AG08396 (cell line): ENCODE measurements around the gene ZMYM1.
"Not testable (repeated sequence)": the region's sequence is repeated elsewhere in the genome, so short reads cannot be mapped to it uniquely, and the experiment has no call there.

Experiments
- DNase-seq: peaks from one replicate; pipeline ENCODE4 v3.0.0; 2012; ENCODE audit warnings: low spot score, mixed read lengths

Gene ZMYM1

DNA sequence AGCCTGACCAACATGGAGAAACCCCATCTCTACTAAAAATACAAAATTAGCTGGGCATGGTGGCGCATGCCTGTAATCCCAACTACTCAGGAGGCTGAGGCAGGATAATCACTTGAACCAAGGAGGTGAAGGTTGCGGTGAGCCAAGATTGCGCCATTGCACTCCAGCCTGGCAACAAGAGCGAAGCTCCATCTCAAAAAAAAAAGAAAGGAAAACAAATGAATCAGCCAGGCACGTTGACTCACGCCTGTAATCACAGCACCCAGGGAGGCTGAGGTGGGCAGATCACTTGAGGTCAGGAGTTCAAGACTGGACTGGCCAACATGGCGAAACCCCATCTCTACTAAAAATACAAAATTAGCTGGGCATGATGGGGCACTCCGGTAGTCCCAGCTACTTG lies 2.8 kb upstream of the ZMYM1 start:
- not testable (repeated sequence) for DNase-seq

DNA sequence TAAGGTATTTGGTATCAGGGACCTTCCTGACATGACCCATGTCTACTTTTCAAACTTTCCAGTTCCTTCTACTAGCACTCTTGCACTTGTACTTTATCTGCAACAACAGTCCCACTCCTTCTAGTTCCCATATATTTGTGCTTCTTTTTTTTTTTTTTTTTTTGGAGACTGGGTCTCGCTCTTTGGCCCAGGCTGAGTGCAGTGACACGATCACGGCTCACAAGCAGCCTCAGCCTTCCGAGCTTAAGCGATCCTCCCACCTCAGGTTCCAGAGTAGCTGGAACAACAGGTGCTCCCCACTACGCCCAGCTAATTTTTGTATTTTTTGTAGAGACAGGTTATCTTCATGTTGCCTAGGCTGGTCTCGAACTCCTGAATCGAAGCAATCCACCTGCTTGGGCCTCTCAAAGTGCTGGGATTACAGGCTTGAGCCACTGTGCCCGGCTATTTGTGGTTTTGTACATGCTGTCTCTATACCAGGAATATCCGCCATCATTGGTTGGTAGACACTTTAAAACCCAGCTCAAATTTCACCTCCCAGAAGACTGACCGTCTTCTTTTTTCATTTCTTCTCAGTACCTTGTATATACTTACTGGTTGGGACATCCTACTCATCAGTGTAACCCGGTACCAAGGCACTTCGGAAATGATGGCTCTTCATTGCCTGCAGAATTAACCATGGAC lies 1.1 kb downstream of the ZMYM1 start:
- no peak for DNase-seq

DNA sequence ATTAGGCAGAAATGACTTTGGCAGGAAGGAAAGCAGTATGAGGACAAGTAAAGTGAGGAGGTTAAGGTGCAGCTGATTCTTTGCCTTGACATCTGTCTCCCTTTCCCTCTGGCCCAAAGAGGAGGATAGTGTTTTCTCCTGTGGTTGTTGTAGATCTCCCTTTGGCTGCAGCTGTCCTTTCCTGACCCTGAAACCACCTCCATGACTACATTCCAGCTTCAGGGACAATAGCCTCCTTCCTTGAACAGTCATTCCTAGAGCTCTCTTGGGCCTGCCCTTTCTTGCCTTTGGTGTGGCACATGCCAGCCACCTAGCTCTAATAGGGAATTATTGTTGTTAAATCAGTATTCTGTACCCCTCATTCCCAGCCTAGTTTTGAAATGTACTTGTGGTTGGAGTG lies 6.2 kb downstream of the ZMYM1 start:
- peak; percentile 12 for DNase-seq

DNA sequence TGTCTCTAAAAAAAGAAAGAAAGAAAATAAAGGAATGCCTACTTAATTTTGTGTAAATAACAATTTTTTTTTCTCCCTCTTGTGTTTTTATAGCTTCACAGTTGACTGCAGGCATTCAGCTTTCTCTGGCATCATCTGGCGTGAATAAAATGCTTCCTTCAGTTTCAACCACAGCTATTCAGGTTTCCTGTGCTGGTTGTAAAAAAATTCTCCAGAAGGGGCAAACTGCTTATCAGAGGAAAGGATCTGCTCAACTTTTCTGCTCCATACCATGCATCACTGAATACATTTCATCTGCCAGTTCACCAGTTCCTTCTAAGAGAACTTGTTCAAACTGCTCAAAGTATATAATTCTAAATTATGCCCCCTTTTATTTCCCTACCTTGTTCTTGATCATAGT lies 18.0 kb downstream of the ZMYM1 start:
- no peak for DNase-seq

DNA sequence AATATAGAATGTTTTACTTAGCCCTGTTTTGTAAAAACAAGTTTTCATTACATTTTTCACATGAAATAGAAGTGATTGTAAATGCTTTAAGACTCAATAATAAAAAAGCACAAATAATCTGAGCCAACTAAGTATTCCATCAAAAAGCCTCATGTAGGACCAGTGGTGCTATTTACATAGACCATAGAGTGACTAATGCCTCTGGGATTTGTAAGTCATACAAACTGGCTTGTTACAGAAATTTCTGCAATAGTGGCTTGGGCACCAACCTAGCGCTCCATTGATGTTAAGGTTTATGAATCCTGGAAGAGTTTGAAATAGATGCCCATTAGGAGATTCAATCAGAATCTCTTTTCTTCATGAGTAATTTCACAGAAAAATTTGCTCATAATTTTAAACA lies 31.9 kb downstream of the ZMYM1 start:
- peak; percentile 77 for DNase-seq

DNA sequence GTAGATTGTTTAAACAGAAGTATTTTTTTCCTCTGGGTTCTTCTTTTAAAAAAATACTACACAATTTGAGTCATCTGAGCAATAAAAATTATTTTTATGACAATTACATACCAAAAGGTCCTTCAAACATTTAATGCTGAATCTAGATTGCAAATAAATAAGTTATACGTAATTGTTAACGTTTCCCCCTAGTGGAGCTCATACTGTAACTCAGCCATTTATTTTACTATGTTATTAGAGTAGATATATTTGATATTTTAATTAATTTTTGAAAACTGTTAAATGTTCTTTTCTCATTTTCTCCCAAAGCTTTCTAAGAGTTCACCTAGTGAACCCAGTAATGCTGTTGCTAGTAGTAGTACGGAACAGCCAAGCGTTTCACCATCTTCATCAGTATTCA lies 33.5 kb downstream of the ZMYM1 start:
- peak; percentile 7 for DNase-seq

DNA sequence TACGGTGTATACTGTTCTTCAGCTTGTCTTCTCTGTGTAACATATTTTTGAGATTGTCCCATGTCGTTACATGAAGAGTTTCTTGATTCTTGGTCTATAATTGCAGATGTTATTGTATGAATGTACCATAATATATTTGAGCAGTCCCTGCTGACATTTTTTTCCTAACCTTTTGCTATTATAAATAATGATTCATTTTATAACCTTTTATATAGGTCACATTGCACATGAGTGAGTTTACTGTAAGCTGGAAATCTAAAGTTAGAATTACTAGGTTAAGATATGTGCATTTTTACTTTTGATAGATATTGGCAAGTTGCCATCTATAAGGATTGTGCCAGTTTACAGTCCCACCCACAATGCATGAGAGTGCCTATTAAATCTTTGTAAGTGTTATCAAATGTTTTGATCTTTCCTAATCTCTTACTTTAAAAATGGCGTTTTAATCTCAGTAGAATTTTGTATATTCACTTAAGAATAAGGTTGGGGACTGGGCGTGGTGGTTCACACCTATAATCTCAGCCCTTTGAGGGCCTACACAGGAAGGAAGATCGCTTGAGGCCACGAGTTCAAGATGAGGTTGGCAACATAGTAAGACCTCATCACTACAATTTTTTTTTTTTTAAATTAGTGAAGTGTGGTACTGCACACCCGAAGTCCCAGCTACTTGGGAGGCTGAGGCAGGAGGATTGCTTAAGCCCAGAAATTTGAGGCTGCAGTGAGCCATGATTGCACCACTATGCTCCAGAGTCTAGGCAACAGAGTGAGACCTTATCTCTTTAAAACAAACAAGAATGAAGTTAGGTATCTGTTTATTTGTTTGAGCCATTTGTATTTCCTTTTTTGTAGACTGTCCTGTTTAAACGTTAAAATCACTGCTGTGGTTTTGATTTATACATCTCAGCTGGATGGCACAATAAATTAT lies 36.5 kb downstream of the ZMYM1 start:
- DNase-seq: no peak

DNA sequence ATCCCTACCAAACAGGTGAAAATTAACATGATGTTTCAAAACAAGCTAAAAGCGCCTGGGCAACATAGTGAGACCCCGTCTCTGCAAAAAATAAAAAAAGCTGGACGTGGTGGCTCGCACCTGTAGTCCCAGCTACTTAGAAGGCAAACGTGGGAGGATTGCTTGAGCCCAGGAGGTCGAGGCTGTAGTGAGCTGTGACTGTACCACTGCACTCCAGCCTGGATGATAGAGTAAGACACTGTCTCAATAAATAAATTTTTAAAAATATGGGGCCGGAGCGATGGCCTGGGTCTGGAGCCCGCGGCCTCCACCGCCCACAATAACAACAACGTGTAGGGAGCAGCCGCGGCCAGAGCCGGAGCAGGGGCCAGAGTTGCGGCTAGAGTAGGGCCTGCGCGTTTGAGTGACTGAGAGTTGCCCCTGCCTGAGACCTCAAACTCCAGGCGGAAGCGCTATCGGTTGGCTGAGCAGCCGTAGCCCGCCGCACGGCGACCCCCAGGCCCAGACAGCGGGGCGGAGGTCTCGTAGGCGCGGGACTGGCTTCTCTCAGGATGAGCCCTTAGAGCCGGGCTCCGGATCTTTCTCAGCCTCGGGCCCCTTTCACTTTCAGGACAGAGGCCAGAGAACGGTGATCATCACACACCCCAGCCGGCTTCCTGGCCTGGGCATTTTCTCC lies 41.4 kb downstream of the ZMYM1 start:
- DNase-seq: peak; percentile 30

DNA sequence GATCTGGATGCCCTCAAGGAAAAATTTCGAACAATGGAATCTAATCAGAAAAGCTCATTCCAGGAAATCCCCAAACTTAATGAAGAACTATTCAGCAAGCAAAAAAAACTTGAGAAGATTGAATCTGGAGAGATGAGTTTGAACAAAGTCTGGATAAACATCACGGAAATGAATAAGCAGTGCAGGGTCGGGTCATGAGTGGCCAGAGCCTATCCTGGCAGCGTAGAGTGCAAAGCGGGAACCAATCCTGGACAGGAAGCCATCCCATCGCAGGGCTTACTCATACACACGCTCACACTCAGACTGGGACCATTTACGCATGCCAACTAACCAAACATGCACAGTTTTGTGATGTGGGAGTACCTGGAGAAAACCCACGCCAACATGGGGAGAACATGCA lies 43.1 kb downstream of the ZMYM1 start:
- no peak for DNase-seq

DNA sequence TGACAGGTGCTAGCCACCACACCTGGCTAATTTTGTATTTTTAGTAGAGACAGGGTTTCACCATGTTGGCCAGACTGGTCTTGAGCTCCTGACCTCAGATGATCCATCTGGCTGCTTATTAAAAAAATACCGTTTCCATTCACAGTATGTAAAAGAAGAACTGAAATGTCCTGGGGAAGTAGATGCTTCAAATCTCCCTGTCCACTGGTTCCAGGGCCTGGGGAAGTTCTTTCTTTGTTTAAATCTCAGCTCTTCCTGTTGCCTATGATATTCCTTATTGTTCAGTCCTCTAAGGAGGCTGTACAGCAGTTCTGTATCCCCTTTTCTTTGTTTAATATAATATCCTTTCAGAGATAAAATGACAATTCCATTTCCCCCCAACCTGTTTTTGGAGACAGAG lies 47.4 kb downstream of the ZMYM1 start:
- DNase-seq: no peak

DNA sequence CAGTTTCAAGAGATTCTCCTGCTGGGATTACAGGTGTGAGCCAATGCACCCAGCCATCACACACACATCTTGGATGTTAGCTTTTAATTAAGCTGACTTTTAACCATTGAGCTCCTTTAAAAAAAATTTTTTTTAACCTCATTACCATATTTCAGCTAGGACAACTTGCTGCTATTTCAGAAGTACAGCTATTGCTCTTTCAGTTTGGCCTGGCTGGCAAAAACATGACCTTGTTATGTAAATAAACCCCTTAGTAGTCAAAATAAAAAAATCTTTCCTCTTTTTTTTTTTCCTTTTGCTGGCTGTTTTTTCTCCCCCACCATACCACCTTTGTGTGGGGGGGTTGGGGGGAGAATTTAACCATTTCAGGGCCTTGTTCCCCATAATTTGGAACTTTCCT lies 49.9 kb downstream of the ZMYM1 start:
- DNase-seq: no peak

DNA sequence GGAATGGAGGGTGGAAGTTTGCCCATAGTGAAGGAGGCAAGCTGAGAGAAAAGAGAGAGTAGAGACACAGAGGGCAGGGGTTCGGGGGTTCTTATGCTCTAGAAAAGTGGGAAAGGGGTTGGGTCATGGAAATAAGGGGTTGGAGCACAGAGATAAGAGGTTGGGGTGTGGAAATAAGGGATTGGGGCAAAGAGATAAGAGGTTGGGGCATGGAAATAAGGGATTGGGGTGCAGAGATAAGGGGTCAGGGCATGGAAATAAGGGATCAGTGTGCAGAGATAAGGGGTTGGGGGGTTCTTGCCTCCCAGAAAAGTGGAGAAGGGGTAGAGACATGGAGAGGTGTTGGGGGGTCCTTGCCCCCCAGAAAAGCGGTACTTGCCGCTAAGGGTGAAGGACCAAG lies 57.6 kb downstream of the ZMYM1 start:
- no peak for DNase-seq

DNA sequence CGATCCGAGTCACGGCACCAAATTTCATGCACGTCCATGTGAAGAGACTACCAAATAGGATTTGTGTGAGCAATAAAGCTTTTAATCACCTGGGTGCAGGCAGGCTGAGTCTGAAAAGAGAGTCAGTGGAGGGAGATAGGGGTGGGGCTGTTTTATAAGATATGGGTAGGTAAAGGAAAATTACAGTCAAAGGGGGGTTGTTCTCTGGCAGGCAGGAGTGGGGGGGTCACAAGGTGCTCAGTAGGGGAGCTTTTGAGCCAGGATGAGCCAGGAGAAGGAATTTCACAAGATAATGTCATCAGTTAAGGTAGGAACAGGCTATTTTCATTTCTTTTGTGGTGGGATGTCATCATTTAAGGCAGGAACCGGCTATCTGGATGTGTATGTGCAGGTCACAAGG lies 58.4 kb downstream of the ZMYM1 start:
- not testable (repeated sequence) for DNase-seq

DNA sequence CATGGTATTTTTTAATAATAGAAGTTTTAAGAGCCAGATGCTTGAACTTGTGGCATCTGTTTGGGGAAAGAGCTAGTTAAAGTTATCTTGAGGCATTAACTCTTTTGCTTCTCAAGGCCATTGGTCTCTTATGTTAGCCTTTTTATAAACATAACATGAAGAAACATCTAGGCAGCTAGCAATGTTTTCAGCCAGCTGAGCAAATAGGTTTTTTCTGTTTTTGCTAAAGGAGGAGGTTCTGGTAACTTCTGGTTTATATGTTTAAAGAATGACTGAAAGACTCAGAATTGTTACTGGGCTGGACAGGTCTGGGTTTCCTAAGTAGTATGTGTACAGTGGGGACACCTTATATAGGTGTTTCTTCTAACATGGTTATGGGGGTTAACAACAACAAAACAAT lies 63.1 kb downstream of the ZMYM1 start:
- not testable (repeated sequence) for DNase-seq

DNA sequence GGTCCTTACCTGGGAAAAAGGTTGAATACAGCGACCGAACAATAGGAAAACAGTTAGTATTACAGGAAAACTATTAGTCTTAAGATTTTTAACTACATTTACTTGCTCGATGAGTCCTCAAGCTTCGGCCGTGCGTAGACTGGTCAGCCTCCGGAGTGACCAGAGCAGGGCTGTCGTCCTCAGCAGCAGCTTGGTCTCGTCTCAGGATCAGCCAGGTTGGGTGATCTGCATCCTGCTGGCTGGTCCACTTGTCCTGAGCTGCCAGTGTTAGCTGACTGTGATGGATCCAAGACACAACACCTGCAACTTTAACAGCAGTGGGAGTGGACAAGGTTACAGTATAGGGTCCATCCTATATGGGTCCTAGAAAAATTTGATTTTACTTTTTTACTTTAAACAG lies 63.5 kb downstream of the ZMYM1 start:
- not testable (repeated sequence) for DNase-seq

DNA sequence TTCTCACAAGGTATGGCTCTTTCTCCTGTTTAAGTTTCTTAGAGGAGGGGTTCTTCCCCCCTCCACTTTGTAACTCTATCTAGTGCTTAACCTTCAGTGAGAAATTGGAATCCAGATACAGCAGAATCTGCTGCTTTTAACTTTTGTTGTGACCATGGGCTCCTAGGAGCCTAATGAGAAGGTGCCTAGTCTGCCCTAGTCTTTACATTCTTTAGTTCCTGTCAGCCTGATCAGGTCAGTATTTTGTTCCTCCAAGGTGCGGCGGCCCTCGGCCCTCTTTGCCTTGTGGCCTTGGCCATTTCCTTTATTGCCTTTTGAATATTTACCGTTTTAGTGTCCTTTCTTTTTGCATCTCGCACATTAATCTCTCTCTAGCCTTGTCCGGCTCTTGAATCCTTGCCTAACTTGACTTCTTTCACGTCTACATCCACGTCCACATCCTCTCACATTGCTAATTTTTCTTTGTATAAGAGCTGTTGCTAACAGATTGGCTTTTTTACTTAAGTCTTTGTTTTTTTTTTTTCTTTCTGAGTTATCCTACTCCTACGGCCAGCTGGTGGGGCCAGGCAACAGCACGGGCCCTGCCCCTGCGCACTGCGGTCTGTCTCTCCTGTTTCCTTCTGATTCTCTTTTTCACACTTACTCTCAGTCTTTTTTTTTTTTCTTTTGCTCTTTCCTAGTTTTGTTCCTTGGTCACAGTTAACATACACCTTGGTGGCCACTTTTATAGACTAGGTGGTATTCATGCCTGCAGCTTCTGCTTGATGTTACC lies 64.7 kb downstream of the ZMYM1 start:
- DNase-seq: no peak

DNA sequence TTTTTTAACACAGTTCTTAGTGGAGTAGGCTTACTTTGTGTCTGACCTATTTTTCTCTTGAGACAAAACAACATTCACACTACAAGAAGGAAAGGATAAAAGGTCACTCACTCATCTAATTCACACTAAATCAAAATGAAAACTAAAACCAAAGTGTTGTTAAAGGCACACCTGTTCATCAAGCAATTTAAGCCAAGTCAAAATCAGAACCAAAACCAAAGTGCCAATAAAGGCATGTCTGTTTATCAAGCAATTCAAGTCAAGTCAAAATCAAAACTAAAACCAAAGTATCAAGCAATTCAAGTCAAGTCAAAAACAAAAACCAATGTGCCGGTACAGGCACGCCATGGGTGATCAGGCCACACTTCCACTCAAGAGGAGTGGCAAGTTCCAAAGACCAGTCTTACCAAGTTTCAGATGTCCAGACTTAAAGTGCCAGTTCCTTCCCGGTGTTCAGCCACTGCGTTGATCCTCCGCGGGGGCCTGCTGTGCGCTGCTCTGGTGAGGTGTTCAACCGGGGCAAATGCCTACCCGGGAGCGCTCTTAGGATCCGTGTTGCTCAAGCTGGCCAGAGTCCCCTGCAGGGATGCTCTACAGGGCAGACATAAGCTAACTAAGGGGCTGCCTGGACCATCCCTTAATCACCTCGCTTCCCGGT lies 66.8 kb downstream of the ZMYM1 start:
- not testable (repeated sequence) for DNase-seq

DNA sequence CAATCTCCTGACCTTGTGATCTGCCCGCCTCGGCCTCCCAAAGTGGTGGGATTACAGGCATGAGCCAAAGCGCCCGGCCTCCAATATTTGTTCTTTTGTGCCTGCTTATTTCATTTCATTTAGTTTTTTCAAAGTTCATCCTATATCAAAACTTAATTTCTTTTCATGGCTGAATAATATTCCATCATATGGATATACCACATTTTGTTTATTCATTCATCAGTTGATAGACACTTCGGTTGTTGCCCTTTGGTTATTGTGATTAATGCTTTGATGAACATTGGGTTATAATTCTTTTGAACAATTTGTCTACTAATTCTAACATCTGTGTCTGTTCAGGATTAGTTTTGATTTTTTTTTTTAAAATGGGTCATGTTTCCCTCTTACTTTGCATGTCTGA lies 72.0 kb downstream of the ZMYM1 start:
- DNase-seq: no peak

DNA sequence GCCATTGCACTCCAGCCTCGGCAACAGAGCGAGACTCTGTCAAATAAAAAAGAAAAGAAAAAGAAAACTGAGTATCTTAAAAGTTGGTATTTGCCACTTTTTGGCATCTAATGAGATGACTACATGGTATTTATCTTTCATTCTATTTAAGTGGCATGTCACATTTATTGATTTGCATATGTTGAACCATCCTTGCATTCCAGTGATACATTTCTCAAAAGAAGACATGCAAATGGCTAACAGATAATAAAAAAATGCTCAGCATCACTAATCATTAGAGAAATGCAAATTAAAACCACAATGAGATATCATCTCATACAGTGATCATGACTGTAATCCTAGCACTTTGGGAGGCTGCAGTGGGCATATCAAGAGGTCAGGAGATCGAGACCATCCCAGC lies 85.7 kb downstream of the ZMYM1 start:
- DNase-seq: no peak
